B cell (primary cell): ENCODE results near the gene PPP4C. TPM values are rescaled to one million over a fixed set of nuclear protein-coding genes. Genes with fewer than 3 reads are reported as not detected.

Experiments used
- ATAC-seq: fragments of 200-7000 bp; cut with Tn5 transposase; one replicate; pipeline ENCODE4 v1.10.0; 2021; ENCODE audit warnings: low read depth, mild to moderate bottlenecking, moderate number of reproducible peaks, moderate library complexity
- CTCF ChIA-PET: fragments of 350-600 bp; sonication (Branson Sonifier 250); formaldehyde crosslinking; loops from one replicate; lab custom pipeline; 2021; ENCODE audit warnings: antibody characterized with exemption, inconsistent platforms; lab: Charles Lee
- POLR2A ChIA-PET: fragments of 350-600 bp; sonication (Branson Sonifier 250); formaldehyde crosslinking; loops from one replicate; lab custom pipeline; 2021; ENCODE audit warnings: antibody characterized with exemption; lab: Charles Lee
- DNase-seq: peaks from one replicate; pipeline ENCODE4 v3.0.0; 2013
- H2AFZ ChIP-seq: 2 replicates; pipeline ENCODE4 v1.6.1; 2012; ENCODE audit warnings: mild to moderate bottlenecking, low read depth, low read length; ENCODE audit not compliant: insufficient read depth, poor library complexity, severe bottlenecking
- H3K27ac ChIP-seq, 2 donors: 1 replicate in 1 of 2; 2 replicates in 1 of 2; pipeline ENCODE4 v1.5.1; 2012 to 2013; ENCODE audit warnings: low read length in 2 of 2, mild to moderate bottlenecking in 2 of 2, moderate library complexity in 1 of 2
- H3K27me3 ChIP-seq, 4 experiments: fragments of 200-600 bp in 1 of 4; sonication (generic) in 1 of 4; replicated peaks in 1 of 4; 1 replicate in 2 of 4; 2 replicates in 2 of 4; pipeline versions ENCODE4 v1.6.1 to v1.7.0; 2013 to 2016; ENCODE audit warnings: low read length in 3 of 4, mild to moderate bottlenecking in 2 of 4, mixed read lengths in 1 of 4, moderate library complexity in 1 of 4; ENCODE audit not compliant: insufficient read depth in 4 of 4, control insufficient read depth in 3 of 4; ENCODE audit errors: control extremely low read depth in 1 of 4
- H3K36me3 ChIP-seq, 2 experiments: replicated peaks in 1 of 2; 1 replicate in 1 of 2; 2 replicates in 1 of 2; pipeline versions ENCODE4 v1.6.1 to v1.7.1; 2013; ENCODE audit warnings: low read length in 1 of 2; ENCODE audit not compliant: insufficient read depth in 2 of 2, control insufficient read depth in 1 of 2; ENCODE audit errors: control extremely low read depth in 1 of 2, extremely low read depth in 1 of 2
- H3K4me1 ChIP-seq, 2 donors: fragments of 200-600 bp in 1 of 2; sonication (generic) in 1 of 2; 1 replicate in 1 of 2; 2 replicates in 1 of 2; pipeline versions ENCODE4 v1.5.1 to v1.6.1; 2013 to 2017; ENCODE audit warnings: low read length in 2 of 2; ENCODE audit not compliant: control insufficient read depth in 2 of 2, insufficient read depth in 2 of 2
- H3K4me2 ChIP-seq: replicated peaks from 2 replicates; pipeline ENCODE3; 2012; ENCODE audit warnings: mild to moderate bottlenecking, low read depth, low read length; ENCODE audit not compliant: poor library complexity, severe bottlenecking
- H3K4me3 ChIP-seq, 5 experiments: fragments of 200-600 bp in 1 of 5; sonication (generic) in 1 of 5; 1 replicate in 3 of 5; 2 replicates in 2 of 5; pipeline versions ENCODE4 v1.5.1 to v1.7.0; 2011 to 2016; ENCODE audit warnings: low read length in 4 of 5, mild to moderate bottlenecking in 4 of 5, low read depth in 2 of 5, control low read depth in 1 of 5, moderate library complexity in 1 of 5; ENCODE audit not compliant: insufficient read depth in 1 of 5; ENCODE audit errors: control extremely low read depth in 1 of 5, extremely low read depth in 1 of 5
- H3K79me2 ChIP-seq: fragments of 200-600 bp; sonication (generic); one replicate; pipeline ENCODE4 v1.6.0; 2016; ENCODE audit warnings: low read length; ENCODE audit not compliant: control insufficient read depth, insufficient read depth
- H3K9ac ChIP-seq: fragments of 200-600 bp; sonication (generic); 2 replicates; pipeline ENCODE4 v1.6.1; 2017; ENCODE audit warnings: mild to moderate bottlenecking, low read length, moderate library complexity
- H3K9me3 ChIP-seq, 3 donors: one replicate each; pipeline versions ENCODE4 v1.6.1 to v1.7.1; 2013; ENCODE audit warnings: low read length in 2 of 3; ENCODE audit not compliant: control insufficient read depth in 2 of 3, insufficient read depth in 1 of 3; ENCODE audit errors: control extremely low read depth in 1 of 3
- H4K20me1 ChIP-seq: 2 replicates; pipeline ENCODE4 v1.6.0; 2012; ENCODE audit warnings: mild to moderate bottlenecking, low read length; ENCODE audit not compliant: insufficient read depth, control insufficient read depth, poor library complexity, severe bottlenecking
- H3K27ac Mint-ChIP-seq: one replicate; pipeline ENCODE4 v1.8.0; 2021; ENCODE audit warnings: mixed read lengths
- H3K27me3 Mint-ChIP-seq: one replicate; pipeline ENCODE4 v1.8.0; 2021; ENCODE audit warnings: mixed read lengths
- H3K4me1 Mint-ChIP-seq: one replicate; pipeline ENCODE4 v1.8.0; 2021; ENCODE audit warnings: mixed read lengths
- H3K4me3 Mint-ChIP-seq: one replicate; pipeline ENCODE4 v1.8.0; 2021; ENCODE audit warnings: mixed read lengths
- H3K9me3 Mint-ChIP-seq: one replicate; pipeline ENCODE4 v1.8.0; 2022; ENCODE audit warnings: mixed read lengths; ENCODE audit not compliant: insufficient read depth
- EZH2 ChIP-seq: IDR thresholded peaks from 2 replicates; pipeline ENCODE4 v1.6.1; 2012; ENCODE audit warnings: borderline replicate concordance, low read depth, mild to moderate bottlenecking, moderate library complexity, low read length; ENCODE audit not compliant: insufficient read depth, poor library complexity, severe bottlenecking
- WGBS: methylation state at CpG from one replicate; pipeline ENCODE4 v1.1.5; 2013; ENCODE audit warnings: missing lambda C conversion rate; ENCODE audit not compliant: insufficient coverage; 5-methylcytosine and 5-hydroxymethylcytosine counted together
- intact Hi-C: fragments of 100-400 bp; cut with micrococcal nuclease; formaldehyde crosslinking; loops from one replicate; pipeline ENCODE4 v1.10.0; 2022
- polyA plus RNA-seq: library from polyadenylated mRNA; depleted of rRNA; stranded (reverse); fragments of >200 nt; gene quantifications from 2 replicates; pipeline ENCODE4 v1.2.3, GENCODE V29; 2012
- total RNA-seq, 2 donors: library from RNA; stranded (reverse); fragments of 120-200 nt in 1 of 2; gene quantifications; 1 replicate in 1 of 2; 2 replicates in 1 of 2; pipeline versions ENCODE4 v1.2.3 to v1.2.4, GENCODE V29; 2013 to 2022
- TF ChIP-seq, protein P1 (sequence below): fragments of 200-600 bp; IDR thresholded peaks from one replicate; pipeline ENCODE4 v1.8.0; 2022; ENCODE audit warnings: antibody characterized with exemption, mild to moderate bottlenecking

The PPP4C gene
- total and polyA plus RNA-seq, 2 donors (not counting 1 experiment from before 2014, with no cell fraction given) = 93.3 to 106 TPM

DNA sequence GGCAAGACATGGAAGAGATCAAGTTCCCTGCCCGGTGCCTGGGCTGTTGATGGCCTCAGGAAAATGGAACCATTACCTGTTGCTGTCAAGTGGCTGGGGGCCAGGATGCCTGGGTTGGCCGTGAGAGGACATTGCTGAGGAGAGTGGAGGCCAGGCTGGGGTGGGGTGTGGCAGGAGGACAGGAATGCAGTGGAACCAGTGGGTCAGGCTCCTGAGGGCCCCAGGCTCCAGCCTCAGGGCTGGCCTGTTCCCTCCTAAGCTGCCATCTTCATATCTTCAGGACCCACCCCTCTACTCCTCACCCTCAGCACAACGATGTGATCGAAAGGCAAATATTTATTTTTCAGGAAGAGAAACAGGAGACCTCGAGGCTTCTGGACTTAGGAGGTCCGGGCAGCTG, 28.7 kb downstream of the PPP4C start:
- CTCF ChIA-PET = interaction anchor here (1.5 kb wide), 1 partner anchor 11 kb away, joined by 4 read pairs; no protein-coding TSS in a partner anchor
- no peak overlapping the region for H3K4me2 ChIP-seq

DNA sequence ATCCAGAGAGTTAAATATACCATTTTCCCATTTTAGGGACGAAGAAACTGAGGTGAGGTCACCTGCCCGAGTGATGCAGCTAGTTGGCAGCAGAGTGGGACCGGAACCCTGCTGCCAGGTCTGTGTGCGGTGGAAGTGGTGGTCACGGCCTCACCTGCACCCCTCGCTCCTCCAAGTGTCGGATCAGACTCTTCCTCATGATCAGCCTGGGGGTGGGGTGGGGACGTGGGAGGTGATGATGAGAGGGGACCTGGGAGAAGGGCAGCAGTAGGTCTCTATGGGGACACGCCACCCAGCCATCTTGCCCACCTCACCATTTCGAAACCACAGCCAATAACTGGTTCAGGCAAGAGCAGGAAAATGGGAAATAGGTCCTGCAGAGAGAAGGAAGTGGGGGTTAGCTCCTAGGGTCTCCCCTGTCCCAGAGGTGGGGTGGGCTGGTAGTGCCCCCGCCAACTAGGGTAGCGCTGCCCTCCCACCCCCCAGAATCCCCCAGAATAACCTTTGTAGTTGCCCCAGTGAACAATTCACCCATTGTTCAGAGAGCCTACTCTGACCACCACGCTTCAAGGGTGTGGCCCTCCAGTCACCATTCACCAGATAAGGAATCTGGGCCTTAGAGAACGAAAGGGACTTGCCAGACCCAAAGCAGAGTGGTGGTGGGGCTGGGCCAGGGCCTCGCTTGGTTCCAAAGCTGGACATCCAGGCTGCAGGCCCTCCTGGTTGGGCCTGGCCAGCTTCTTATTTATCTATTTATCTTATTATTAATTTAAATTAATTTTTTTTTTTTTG, 32.5 kb downstream of the PPP4C start:
- POLR2A ChIA-PET = no interaction called here
- Histone ChIP-seq H3K79me2 (no peaks in the 10 kb centered on the region), H3K9ac (no peak overlapping the region), H3K4me2 (no peak overlapping the region), H3K9me3 (peaks cover 0 to 3% (median 0%) of the 10 kb centered on the region in 3 donors), H2AFZ (no peak overlapping the region), H3K27me3 (no peaks in the 10 kb centered on the region), H3K36me3 (peaks cover 8 to 23% of the 10 kb centered on the region in 2 experiments), H3K27ac (no peak overlapping the region), H3K4me3 (no peak overlapping the region), H4K20me1 (no peaks in the 10 kb centered on the region), H3K4me1 (no peaks in the 10 kb centered on the region)
- Mint-ChIP-seq H3K4me1 (peaks cover 2% of the 10 kb centered on the region), H3K4me3 (no peak overlapping the region), H3K9me3 (no peaks in the 10 kb centered on the region), H3K27ac (no peak overlapping the region), H3K27me3 (no peaks in the 10 kb centered on the region)
- 100% methylated on average over 8 of the region's 15 CpGs for WGBS
- CTCF ChIA-PET = no interaction called here
- intact Hi-C loops = no loop called here
- ATAC-seq (no peak), DNase-seq (no peak)
- TF ChIP-seq, protein P1, sequence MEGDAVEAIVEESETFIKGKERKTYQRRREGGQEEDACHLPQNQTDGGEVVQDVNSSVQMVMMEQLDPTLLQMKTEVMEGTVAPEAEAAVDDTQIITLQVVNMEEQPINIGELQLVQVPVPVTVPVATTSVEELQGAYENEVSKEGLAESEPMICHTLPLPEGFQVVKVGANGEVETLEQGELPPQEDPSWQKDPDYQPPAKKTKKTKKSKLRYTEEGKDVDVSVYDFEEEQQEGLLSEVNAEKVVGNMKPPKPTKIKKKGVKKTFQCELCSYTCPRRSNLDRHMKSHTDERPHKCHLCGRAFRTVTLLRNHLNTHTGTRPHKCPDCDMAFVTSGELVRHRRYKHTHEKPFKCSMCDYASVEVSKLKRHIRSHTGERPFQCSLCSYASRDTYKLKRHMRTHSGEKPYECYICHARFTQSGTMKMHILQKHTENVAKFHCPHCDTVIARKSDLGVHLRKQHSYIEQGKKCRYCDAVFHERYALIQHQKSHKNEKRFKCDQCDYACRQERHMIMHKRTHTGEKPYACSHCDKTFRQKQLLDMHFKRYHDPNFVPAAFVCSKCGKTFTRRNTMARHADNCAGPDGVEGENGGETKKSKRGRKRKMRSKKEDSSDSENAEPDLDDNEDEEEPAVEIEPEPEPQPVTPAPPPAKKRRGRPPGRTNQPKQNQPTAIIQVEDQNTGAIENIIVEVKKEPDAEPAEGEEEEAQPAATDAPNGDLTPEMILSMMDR = no peak
- TF ChIP-seq EZH2 = no peak

More for the DNA sequence above, 28.7 kb downstream of the PPP4C start:
- no peak overlapping the region for H3K9ac ChIP-seq
- H3K27me3 ChIP-seq = no peaks in the 10 kb centered on the region
- Mint-ChIP-seq H3K4me3 (no peak overlapping the region), H3K27ac (no peak overlapping the region), H3K27me3 (no peaks in the 10 kb centered on the region), H3K9me3 (no peaks in the 10 kb centered on the region), H3K4me1 (no peaks in the 10 kb centered on the region)
- ATAC-seq (no peak), DNase-seq (no peak)
- intact Hi-C loops = no loop called here
- peaks cover 2 to 17% of the 10 kb centered on the region in 2 experiments for H3K36me3 ChIP-seq
- peaks cover 0 to 7% (median 0%) of the 10 kb centered on the region in 3 donors for H3K9me3 ChIP-seq
- no peak overlapping the region for H3K27ac ChIP-seq
- H2AFZ ChIP-seq = no peak overlapping the region
- WGBS = 100% methylated on average over 2 of the region's 6 CpGs
- no peaks in the 10 kb centered on the region for H3K4me1 ChIP-seq
- H4K20me1 ChIP-seq = no peaks in the 10 kb centered on the region
- no peaks in the 10 kb centered on the region for H3K79me2 ChIP-seq
- no peak for TF ChIP-seq EZH2
- TF ChIP-seq, protein P1 = no peak
- POLR2A ChIA-PET = no interaction called here
- no peak overlapping the region for H3K4me3 ChIP-seq
